HS-27A (cell line): Measurements from ENCODE around the gene PITPNB.

Source experiments
- DNase-seq: peaks from one replicate; pipeline ENCODE4 v3.0.0-alpha.2; 2012; ENCODE audit warnings: low read depth, missing footprints

Gene PITPNB

GRCh38 chr22:27832606-27833005, 86.5 kb downstream of the PITPNB start:
- no peak for DNase-seq

DNA sequence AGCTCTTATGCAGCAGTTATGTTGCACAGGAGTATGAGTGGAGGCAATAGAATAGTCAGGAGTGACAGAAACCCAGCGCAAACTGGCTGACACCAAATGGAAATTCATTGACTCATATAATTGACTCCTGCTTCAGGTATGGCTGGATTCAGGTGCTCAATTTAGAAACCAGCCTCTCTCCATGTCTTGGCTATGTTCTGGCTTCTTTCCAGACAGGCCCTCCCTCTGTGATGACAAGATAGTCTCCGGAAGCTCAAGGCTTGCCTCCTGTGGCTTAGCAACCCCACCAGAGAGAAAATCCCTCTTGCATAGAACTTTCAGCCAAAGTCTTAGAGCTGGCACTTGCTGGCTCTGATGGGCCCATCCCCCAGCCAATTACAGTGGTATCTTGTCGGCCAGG, 89.4 kb downstream of the PITPNB start:
- no peak for DNase-seq

GRCh38 chr22:27827604-27828587, 91.2 kb downstream of the PITPNB start:
- DNase-seq = no peak

DNA sequence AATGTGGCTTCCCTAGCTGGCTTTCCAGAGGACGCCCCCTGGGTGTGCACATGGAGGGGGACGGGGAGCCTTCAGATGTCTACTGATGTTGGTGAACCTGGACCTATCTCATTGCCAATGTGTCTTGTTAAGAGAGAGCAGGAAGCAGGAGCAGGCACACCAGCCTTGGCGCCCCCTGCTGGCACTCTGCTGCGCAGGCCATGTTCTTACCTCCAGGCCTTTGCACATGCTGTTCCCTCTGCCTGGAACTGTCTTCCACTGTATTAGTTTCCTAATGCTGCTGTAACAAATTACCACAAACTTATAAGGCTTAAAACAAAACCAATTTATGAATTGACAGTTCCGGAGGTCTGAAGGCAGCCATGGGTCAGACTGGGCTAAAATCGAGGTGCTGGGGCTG, 93.9 kb downstream of the PITPNB start:
- no peak for DNase-seq

DNA sequence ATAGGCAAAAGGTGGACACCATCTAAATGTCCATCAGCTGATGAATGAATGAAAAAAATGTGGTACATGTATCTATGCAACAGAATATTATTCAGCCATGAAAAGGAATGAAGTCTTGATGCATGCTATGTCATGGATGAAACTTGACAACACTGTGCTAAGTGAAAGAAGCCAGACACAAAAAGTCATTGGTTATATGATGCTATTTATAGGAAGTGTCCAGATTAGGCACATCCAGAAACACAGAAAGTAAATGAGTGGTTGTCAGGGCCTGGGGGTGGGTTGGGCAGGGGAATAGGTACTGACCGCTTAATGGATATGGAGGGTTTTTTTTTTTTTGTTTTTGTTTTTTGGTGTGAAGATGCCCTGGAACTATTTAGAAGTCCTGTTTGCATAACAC, 95.8 kb downstream of the PITPNB start:
- DNase-seq = no peak

DNA sequence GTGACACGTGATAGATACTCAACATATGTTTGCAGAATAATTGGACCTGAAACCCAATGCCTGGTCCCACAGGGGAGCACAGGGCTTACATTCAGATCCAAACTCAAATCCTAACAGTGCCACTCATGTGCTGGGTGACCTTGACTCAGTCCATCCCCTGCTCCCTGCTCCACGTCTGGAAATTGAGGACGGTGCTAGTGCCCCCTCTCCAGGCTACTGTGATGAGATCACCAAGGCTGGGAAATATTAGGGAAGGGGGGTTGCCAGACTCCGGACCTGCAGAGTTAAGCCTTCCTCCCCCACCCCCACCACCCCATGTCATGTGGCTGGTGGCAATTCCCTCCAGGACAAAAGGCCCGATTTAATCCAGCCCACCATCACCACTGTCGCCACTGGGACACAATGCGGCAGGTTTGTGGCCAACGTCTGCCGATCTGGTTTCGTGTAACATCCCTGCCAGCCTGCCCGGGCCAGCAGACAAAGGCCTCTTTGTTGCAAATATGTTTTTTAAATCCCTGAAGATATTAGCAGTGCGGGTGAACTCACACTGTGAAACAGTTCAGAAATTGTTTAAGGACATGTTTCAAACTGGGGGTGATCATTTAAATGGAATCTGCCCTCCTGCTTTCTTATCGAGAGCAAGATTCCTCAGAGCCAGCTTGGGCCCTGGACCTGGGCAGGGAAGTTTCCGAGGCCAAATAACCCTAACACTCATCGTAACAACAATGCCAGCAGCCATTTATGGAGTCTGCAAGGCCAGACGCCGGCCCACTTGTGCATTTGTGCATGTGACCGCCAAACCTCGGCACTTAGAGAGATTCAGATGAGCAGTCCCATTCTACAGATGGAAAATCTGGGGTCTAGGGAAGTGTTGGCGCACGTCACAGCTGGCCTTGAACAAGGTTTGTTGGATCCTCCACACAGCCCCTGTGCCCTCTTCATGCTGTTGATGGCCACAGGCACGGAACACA, 97.9 kb downstream of the PITPNB start:
- no peak for DNase-seq

DNA sequence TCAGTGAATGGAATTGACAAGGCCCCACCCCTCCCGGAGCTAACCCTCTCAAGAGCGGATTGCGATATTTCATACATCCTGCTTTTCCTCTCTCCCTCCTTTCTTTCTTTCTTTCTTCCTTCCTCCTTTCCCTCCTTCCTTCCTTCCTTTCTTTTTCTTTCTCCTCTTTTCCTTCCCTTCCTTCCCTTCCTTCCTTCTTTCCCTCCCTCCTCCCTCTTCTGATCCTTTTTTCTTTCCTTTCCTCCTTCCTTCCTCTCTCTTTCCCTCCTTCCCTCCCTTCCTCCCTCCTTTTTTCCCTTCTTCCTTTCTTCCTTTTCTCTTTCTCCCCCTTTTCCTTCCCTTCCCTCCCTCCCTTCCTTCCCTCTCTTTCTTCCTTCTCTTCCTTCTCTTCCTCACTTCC, 102.5 kb downstream of the PITPNB start:
- DNase-seq = no peak

- no peak for DNase-seq
Observed at GRCh38 chr22:27815826-27816530, 103.1 kb downstream of the PITPNB start.

- no peak for DNase-seq
Observed at GRCh38 chr22:27814993-27815392, 104.1 kb downstream of the PITPNB start.

DNA sequence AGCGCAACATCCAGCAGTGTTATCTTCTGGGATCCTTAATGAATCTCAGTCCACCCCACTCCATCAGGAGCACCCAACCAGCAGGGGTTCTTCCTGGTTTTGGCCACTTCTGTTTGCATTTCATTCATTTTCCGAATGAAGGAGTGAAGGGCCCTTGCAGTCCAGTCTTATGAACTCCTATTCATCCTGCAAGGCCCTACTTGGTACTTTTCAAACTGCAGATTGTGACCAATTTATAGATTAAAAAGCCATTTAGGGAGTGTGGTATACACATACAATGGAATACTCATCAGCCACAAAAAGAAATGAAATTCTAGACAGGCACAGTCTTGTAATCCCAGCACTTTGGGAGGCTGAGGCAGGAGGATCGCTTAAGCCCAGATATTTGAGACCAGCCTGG, 107.3 kb downstream of the PITPNB start:
- no peak for DNase-seq

- DNase-seq = no peak
Observed at GRCh38 chr22:27810609-27811151, 108.4 kb downstream of the PITPNB start.

GRCh38 chr22:27809700-27810608, 109.1 kb downstream of the PITPNB start:
- no peak for DNase-seq

GRCh38 chr22:27809226-27809603, 109.8 kb downstream of the PITPNB start:
- no peak for DNase-seq

DNA sequence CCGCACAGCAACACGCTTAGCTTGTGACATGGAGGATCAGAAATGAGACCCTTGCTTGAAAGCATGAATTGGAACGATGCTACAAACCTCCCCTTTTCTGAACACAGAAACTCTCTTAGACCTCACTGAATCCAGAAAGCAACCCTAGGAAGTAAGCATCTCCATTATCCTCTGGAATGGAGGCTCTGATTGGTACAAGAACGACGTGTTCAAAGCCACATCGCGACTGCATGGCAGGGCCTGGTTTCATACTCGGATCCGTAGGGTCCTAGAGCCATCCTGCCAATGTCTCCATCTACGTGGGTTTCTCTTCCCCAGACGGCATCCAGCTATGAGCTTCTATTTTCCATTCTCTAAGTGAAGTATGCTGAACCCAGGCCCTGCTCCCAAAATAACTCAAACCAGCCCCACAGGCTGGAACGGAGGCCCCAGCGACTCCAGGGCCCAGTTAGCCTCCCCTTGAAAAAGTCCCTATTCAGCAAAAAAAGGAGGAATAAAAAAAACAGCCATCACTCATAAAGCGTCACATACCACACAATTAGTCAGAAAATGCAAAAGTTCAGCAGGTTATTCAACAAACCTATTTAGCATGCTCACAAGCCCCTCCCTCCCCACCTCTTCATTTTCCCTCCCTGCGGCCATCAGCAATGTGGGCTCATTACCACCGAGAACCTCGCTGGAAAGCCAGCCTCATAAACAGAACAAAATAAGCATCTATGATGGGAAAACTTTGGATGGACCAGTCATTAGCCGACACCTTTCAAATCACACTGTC, 110.4 kb downstream of the PITPNB start:
- no peak for DNase-seq

- DNase-seq = no peak
Observed at GRCh38 chr22:27805841-27806240, 113.2 kb downstream of the PITPNB start.

DNA sequence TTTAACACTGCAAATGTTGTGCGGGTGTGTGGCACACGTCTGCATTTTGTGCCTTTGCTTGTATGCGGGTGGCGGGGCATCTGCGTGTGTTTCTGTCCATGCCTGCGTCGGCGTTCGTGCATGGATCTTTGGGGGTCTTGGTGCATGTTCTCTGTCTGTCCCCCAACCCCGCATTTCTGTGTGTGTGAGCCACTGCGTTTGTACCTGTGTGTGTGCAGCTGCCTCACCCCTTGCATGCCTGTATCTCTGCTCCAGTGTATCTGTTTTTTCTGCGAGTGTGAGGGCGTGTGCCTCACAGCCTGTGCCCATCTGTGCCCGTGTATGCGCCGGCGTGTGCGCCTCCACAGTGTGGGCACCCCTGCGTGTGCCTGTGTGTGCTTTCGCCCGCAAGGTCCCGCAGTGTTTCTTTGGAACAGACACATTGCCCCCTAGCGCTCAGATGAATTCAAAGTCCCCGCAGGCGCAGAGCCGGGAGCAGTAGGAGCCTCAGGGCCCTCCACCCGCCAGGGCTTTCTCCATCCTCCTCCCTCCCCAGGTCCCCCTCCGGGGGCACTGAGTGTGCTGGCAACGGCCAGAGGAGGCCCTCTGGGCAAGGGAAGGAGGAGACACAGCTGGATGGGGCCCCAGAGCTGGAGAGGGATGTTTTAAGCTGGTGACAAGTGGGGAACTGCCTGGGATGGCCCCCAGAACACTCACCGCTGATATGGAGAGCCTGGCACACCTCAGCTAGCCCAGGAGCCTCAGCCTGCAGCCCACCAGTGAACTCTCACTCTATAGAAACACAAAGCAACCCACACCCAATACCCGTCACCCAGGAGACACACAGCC, 114.4 kb downstream of the PITPNB start:
- peak; percentile 30 for DNase-seq

- DNase-seq = no peak
Observed at GRCh38 chr22:27803841-27804415, 115.1 kb downstream of the PITPNB start.

DNA sequence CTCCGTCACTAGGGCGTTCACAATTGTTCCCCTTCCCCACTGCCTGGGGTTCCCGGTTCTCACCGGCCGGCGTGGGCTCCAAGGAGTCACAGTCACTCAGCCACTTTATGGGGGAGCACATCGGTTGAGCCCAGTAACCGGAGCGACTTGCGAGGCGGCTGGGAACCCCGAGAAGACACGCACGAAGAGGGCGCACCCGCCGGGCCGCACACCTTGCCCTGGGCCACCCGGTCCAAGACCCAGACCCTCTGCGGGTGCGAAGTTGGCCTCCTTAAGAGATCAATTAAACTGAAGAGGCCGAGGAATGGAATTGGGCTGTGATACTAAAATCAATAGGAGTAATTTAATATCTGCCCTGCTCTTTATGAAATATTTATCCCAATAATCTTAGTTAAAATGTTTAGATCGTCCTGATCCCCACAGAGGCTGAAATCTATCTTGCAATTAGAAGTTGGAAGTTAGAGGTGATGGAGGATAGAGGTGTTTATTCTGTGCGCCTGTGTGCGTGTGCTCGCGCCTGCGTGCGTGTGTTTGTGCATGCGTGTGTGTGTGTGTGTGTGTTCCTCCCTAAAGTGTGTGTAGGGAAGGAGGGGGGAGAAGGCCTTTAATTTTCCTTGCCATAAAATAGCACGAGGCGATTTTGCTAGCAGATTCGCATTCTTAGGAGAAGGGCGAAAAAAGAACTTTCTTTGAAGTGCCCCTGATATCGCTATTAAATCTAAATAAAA, 116.5 kb downstream of the PITPNB start:
- DNase-seq = no peak
